GM23338 (cell line): ENCODE results near the gene NCOA1.

Experiments used
- EZH2 ChIP-seq: fragments of 200-600 bp; sonication (generic); IDR thresholded peaks from one replicate; pipeline ENCODE4 v1.8.0; 2017; ENCODE audit warnings: antibody characterized with exemption, mild to moderate bottlenecking, low read depth; ENCODE audit not compliant: unreplicated experiment
- TF ChIP-seq, protein P1 (sequence below), 2 experiments: fragments of 200-600 bp in 1 of 2; sonication (generic) in 1 of 2; conservative IDR thresholded peaks; 2 replicates each; pipeline versions ENCODE4 v1.5.1 to v1.6.1; 2016 to 2017; ENCODE audit warnings: antibody characterized with exemption in 2 of 2, low read depth in 2 of 2, mild to moderate bottlenecking in 2 of 2, moderate library complexity in 1 of 2
- TF ChIP-seq, protein P2 (sequence below): IDR thresholded peaks from 2 replicates; pipeline ENCODE4 v1.6.1; 2016; ENCODE audit warnings: antibody characterized with exemption

- TF ChIP-seq EZH2: no peak
- TF ChIP-seq, protein P1, sequence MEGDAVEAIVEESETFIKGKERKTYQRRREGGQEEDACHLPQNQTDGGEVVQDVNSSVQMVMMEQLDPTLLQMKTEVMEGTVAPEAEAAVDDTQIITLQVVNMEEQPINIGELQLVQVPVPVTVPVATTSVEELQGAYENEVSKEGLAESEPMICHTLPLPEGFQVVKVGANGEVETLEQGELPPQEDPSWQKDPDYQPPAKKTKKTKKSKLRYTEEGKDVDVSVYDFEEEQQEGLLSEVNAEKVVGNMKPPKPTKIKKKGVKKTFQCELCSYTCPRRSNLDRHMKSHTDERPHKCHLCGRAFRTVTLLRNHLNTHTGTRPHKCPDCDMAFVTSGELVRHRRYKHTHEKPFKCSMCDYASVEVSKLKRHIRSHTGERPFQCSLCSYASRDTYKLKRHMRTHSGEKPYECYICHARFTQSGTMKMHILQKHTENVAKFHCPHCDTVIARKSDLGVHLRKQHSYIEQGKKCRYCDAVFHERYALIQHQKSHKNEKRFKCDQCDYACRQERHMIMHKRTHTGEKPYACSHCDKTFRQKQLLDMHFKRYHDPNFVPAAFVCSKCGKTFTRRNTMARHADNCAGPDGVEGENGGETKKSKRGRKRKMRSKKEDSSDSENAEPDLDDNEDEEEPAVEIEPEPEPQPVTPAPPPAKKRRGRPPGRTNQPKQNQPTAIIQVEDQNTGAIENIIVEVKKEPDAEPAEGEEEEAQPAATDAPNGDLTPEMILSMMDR (conservative IDR thresholded peaks at IDR 0.05; ENCODE audit: low read depth in 2 of 2): no peak
- TF ChIP-seq, protein P2, sequence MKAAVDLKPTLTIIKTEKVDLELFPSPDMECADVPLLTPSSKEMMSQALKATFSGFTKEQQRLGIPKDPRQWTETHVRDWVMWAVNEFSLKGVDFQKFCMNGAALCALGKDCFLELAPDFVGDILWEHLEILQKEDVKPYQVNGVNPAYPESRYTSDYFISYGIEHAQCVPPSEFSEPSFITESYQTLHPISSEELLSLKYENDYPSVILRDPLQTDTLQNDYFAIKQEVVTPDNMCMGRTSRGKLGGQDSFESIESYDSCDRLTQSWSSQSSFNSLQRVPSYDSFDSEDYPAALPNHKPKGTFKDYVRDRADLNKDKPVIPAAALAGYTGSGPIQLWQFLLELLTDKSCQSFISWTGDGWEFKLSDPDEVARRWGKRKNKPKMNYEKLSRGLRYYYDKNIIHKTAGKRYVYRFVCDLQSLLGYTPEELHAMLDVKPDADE: no peak
Measured at GRCh38 chr2:24466871-24467870, 23.9 kb upstream of the NCOA1 start.
